HG03521 (cell line): ENCODE measurements around the gene FOLH1.
"Not testable (repeated sequence)": the region's sequence is repeated elsewhere in the genome, so short reads cannot be mapped to it uniquely, and the experiment has no call there.

Experiments used
- ATAC-seq: cut with Tn5 transposase; IDR thresholded peaks from one replicate; pipeline ENCODE4 v1.9.1; 2021; ENCODE audit warnings: mild to moderate bottlenecking, moderate library complexity; ENCODE audit not compliant: unreplicated experiment

Gene FOLH1

DNA sequence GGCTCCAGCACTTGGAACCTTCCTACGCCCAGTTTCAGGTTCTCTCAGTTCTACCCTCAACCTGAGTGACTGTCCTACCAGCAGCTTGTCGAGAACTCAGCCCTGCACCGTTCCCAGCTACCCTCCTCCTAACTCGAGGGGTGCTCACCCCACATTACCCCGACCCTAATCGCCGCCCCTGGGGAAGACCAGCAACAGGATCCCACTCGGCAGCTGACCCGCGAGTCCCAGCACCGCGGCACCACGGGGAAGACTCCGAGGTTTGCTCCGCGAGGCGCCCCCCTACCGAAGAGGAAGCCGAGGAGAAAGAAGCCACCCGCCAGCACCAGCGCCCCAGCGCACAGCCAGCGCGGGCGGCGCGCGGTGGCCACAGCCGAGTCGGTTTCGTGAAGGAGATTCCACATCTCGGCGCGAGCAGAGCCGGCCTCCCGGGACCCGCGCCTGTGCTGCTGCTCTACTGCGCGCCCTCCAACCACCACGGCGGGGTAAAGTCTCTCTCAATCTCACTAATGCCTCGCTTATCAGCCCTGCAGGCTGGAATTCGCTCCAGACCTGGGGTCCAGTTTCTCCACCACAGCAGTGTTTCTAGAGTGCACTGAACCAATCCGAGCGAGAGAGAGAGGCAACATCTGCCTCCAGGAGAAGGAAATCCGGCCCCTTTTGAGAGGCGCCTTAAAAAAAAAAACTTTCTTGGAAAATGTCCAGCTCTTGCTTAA is at the start of gene FOLH1:
Gene FOLH1, minus strand, starts transcription at position 597 of the 716 bp plus-strand sequence. Its CDS starts 193 bp downstream, at position 404.
- ATAC-seq = no peak

DNA sequence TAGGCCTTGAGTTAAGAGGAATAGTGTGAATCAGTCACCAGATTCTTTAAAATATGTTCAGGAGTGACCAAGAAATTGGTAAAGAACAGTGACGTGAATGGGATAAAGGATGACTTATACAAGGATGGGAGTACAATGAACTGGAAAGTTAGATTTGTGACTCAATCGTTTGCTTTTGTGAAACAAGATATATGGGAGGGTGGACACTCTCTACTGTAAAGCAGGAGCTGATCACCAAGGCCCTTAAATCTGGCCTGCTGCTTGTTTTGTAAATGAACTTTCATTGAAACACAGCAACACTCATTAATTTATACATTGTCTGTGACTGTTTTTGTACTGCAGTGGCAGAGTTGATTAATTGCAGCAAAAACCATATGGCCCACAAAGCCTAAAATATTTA is 46.7 kb upstream of the FOLH1 start:
- ATAC-seq = not testable (repeated sequence)

DNA sequence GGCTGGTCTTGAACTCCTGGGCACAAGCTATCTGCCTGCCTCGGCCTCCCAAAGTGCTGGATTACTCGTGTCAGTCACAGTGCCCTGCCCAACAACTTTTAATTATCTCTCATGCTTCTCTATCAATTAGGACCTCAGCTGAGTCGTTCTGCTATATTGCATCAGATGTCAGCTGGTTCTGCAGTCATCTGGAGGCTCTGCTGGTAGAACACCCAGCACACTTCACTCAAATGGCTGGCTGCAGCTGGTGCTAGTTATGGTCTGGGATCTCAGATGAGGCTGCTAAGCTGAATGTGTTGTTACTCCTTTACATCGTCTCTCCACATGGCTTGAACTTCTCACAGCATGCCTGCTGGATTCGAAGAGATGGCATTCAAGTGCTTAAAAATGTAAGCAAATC is 42.8 kb upstream of the FOLH1 start:
- not testable (repeated sequence) for ATAC-seq

DNA sequence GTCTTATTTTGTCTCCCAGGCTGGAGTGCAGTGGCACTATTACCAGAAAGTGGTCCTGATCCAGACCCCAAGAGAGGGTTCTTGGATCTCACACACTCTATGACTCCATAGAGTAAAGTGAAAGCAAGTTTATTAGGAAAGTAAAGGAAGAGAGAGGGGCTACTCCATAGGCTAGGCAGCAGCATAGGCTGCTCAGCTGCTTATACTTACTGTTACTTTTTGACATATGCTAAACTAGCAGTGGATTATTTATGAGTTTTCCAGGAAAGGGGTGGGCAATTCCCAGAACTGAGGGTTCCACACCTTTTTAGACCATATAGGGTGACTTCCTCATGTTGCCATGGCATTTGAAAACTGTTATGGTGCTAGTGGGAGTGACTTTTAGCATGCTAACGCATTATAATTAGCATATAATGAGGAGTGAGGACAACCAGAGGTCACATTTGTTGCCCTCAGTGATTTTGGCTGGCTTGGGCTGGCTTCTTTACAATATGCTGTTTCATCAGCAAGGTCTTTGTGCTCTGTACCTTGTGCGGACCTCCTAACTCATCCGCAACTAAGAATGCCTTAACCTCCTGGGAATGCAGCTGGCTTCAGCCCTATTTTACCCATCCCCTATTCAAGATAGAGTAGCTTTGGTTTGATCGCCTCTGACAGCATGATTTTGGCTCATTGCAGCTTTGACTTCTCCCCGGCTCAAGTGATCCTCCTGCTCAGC is 42.2 kb upstream of the FOLH1 start:
- ATAC-seq = not testable (repeated sequence)

DNA sequence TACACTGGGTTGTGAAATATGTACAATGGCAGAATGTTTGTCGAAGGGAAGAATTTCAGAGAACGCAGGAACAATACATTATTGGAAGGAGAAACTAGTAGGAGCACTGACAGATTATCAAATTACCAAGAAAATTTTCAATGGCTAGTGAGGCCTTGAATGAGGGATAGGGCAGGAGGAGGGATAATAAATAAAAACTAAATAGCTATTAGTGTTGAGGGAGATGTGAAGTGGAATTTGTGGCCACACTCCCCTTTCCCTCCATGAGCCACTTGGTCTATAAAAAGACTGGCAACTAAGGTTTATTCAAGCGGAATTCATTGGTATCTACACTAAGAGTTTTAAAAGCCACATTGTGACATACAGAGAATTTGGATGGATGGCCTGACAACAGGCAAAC is 41.0 kb upstream of the FOLH1 start:
- not testable (repeated sequence) for ATAC-seq

DNA sequence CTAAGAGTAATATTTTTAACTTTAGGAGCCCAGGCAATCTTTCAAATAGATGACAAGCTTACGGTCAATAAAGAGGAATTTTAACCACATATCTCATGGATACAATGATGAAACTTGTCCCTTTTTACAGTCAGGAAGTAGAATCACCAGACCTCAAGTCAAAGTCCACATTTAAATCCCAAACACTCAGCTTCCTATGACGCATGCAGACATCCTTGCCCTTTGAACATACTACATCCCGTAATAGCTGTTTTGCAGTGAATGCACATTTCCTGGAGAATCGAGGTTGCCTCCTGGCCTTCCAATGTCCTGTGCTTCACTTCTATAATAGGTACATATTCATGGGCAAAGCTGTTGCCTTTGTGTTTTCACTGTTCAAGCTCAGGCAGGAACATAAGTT is 25.3 kb upstream of the FOLH1 start:
- ATAC-seq = not testable (repeated sequence)

DNA sequence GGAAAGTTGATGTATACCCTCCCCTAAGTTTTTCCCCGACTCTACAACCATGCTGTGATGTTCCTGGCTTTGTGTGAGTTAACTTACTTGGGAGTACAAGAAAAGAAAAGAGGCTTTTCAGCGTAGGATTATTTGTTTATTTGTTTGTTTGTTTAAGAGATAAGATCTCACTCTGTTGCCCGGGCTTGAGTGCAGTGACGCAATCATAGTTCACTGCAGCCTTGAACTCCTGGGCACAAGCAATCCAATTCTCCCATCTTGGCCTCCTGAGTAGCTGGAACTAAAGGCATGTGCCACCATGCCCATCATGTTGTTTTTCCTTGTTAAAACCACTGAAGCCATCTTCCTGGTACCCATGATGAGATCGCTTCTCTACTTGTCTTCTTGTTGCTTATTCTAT is 24.6 kb upstream of the FOLH1 start:
- ATAC-seq = not testable (repeated sequence)

DNA sequence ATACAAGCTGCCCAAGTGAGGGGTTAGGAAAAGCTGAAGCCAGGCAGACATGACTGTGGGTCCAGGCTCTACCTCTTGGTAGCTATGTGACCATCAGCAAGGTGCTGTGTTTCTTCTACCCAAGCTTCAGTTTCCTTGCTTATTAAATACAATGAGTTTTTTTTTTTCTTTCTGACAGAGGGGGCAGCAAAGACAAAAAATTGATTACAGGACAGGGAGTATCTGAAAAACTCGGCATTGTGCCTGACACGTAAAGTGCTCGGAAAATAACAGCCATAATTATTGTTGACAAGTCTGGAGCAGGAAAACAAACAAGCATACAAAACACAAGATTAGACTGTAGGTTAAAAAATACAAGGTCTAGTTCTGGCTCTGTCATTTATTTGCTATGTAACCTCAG is 23.3 kb upstream of the FOLH1 start:
- ATAC-seq = not testable (repeated sequence)

DNA sequence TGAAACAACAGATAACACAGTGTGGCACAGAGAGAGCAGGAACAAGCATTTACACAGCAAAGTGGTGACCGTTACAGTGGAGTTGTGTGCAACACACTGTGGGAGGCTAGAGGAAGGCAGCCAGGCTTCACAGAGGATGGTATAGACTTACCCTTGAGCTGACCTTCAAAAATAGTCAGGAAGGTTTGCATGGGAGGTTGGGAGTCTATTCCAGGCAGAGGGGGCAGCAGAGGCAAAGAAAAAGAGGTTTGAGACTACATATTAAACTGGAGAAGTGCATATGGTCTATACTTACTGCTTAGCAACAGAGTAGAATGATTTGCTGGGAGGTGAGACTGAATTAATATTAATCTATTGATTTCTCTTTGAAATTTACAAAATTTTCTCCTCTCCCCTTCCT is 22.1 kb upstream of the FOLH1 start:
- not testable (repeated sequence) for ATAC-seq

DNA sequence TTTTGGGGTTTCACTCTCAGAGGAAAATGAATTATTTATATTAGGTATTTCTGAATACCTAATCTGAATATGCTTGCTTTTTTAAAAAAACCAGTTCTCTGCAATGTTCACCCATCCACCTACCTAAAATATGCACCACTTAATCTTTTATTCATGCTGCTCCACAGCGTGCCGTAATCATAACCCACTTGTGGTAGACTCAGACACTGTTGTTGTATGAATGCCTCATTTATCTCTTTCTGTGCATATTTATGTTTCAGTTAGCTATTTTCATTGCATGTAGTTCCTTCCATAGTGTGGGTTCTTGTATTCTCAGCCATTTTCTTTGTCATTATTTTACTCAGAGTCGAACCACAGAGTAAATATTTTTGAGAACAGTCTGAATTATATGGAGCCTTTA is 21.6 kb upstream of the FOLH1 start:
- not testable (repeated sequence) for ATAC-seq

DNA sequence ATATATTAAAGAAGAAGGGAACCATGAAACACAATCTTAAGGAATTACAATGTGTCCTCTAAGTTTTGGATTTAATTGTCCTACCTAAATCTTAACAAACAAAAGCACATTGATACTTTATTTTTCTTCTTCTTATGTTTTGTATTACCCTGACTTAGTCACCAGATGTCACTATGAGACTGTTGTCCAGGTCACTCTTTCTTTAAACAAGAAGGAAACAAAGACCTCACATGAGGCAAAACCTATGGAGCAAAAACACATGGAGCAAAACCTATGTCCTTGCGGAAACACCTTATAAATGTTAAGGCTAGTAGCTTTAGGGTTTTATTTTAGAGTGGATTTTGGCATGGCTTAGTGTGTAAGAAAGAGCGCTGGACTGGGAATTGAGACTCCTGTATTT is 20.7 kb upstream of the FOLH1 start:
- not testable (repeated sequence) for ATAC-seq

DNA sequence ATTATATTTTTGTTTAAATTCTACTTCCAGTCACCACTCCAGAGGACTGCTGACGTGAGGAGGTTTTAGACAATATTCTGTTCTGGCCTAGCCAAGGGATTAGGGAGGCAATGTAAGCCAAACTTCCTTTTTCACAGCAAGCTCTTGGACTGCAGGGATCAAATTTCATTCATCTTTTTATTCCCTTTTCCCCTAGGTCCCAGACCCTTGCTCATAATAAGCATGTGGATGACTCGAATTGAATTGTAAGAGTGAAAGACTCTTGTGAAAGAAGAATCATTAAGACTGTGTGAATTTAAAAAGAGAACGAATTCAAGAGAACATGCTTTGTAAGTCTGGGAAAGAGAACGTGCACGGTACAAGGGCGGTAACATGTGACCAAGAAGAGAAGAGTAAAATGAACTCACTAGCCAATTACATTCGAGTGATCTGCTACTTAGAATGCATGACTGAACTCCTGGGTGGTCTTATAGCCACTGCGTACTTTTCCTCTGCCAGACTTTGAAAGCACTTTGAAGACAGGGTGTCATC is 16.9 kb upstream of the FOLH1 start:
- ATAC-seq = not testable (repeated sequence)

DNA sequence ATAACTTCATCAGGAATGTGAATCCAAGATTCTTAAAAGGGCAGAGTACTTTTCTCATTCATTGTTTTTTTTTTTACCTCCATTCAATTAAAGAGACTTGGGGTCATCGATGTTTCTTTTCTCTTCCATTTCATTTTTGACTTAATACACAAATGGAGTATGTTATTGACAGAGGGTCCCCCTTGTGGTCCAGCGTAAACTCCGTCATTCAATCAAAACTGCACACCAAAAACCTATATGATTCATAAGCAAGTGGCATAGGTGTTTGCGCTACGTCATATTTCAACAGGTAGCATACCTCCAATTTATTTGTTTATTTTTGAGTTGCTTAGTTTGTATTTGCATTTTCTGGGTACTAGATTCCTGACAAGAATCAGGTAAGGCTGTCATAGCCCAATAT is 12.7 kb upstream of the FOLH1 start:
- ATAC-seq = no peak

DNA sequence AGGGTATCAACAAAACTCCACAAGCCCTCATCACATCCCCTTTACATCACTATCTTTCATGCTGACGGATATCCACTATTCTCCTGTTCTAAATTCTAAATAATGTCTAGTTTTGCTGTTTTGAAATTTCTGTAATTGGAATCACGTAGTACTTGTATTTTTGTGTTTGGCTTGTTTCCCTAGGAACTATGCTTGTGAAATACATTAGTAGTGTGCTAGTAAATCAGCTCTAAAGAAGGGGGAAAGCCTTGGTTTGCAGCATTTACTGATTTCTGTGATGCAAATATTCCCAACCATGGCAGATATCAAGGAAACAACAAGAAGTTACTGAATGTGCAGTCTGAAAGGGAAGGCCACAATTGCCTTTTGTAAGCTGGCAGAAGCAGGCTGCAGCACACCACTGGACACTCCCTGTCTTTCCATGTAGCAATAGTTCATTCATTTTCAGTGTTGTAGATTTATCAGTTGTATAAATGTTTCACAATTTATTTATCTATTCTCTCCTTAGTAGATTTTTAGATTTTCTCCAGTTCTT is 4.7 kb upstream of the FOLH1 start:
- ATAC-seq = no peak

DNA sequence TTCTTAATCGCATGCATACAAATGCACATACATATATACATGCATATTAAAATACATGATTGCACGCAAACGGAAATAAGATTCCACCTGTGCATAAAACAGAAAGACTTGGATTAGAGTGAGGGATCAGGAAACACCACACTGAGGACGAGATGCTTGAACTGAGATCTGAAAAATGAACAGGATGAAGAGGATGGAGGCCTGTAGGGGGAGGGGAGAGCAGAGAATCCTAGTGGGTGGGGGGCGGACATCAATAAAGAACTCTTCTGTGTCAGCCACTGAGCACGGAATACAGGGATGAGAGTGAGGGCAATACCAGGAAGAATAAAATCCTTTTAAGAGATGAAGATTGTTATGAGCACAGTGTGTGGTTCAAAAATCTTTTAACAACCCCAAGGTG is 1.4 kb downstream of the FOLH1 start:
- not testable (repeated sequence) for ATAC-seq

DNA sequence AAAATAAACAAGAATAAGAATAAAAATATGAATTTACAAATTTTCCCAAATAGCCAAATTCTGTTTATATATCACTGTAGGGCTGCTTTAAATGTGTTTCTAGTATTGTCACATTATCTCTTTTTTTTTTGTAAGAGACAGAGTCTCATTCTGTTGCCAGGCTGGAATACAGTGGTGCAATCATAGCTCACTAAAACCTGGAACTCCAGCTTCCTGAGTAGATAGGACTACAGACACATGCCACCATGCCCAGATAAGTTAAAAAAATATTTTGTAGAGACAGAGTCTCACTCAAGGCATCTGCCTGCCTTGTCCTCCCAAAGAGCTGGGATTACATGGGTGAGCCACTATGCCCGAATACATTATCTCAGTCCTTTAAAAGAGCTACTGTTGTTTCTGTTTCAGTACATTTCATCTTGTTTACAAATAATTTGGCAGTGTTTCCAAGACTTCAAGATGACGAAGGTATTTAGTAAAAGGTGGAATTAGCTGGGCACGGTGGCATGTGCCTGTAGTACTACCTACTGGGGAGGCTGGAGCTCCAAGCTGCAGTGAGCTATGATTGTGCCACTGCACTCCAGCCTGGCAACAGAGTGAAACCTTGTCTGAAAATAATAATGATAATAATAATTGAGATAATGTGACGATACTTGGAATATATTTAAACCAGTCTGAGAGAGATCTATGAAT is 6.0 kb downstream of the FOLH1 start:
- ATAC-seq = no peak

DNA sequence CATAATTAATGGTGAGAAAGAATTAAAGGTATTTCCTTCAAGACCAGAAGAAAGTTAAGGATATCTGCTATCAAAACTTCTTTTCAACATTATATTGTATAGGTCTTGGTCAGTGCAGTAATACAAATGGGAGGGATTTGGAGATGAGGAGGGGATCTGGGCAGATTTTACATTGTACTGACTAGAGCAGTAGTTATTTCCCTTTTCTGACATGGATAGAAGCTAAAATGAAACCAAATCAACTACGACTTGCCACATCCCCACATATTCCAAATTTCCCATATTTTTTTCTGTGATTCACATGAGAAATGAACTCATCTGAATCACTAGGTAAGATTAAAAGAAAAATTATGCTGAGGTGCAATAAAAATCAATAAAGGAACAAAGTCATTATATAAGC is 11.6 kb downstream of the FOLH1 start:
- ATAC-seq = not testable (repeated sequence)

DNA sequence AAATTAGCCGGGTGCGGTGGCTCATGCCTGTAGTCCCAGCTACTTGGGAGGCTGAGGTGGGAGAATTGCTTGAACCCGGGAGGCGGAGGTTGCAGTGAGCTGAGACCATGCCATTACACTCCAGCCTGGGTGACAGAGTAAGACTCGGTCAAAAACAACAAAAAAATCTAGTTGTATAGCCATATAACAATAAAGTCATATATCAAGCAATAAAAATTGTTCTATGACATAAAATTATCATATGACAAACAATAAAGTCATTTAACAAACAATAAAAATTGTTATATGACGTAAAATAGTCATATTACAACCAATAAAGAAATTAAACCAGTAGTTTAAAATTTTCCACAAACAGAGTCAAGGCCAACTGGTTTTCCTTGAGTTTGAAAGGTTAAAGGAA is 12.4 kb downstream of the FOLH1 start:
- ATAC-seq = not testable (repeated sequence)

DNA sequence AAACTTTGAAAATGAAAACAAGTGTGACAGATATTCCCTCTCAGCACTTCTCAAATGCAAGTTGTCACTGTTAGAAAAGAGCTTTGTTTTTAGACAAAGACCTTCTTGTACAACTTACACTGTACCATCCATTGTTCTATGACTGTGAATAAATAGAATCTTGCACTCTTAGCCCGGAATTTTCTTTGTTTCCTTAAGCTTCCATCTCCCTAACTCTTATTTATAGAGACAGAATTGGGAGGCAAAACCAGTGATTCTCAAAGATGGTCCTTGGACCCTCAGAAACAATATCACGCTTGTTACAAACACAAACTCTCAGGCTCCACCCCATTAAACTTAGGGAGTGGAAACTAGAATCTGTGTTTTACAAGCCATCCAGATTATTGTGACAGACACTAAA is 18.1 kb downstream of the FOLH1 start:
- not testable (repeated sequence) for ATAC-seq

DNA sequence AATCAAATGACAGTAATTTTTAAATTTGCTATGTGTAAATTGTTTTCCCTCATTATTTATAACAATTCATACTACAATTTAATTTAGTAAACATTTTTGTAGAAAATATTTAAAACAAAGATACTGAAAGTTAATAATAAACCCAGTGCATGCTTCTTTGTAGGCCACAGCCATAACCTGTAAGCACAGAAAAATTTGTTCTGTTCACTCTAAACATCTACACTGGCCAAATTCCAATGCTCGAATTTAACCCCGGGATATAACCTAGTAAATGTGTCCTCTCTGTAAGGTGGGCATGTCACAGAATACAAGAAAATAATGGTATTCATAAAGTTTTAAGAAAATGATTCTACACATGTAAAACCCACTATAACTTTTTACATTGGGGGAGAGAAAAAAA is 22.2 kb downstream of the FOLH1 start:
- not testable (repeated sequence) for ATAC-seq

DNA sequence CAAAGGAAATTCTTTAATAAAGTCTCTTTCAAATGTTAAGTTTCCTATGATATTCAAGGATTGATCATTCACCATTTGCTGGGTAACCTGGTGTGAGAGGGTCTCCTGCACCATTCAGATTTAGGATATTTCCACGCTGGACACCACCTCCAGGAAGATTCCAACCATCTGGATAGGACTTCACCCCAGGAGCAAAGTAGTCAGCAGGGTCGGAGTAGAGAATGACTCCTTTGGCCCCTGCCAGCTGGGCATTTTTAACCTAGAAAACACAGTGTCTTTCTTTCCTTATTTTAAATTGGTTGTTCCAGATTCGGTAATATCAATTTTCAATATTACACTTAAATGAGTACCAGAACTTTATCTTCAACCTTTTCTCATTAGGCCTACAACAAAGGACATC is 22.8 kb downstream of the FOLH1 start:
- not testable (repeated sequence) for ATAC-seq
